Measurements from ENCODE around the gene TSPAN17. TPM values are rescaled to one million over a fixed set of nuclear protein-coding genes. Genes with fewer than 3 reads are reported as not detected.
A peak's percentile ranks its signal among the peaks of the same experiment; 100 is the strongest.

Gene TSPAN17
- total RNA-seq, 1 donor from 2014 or later, result 57.5 TPM

DNA sequence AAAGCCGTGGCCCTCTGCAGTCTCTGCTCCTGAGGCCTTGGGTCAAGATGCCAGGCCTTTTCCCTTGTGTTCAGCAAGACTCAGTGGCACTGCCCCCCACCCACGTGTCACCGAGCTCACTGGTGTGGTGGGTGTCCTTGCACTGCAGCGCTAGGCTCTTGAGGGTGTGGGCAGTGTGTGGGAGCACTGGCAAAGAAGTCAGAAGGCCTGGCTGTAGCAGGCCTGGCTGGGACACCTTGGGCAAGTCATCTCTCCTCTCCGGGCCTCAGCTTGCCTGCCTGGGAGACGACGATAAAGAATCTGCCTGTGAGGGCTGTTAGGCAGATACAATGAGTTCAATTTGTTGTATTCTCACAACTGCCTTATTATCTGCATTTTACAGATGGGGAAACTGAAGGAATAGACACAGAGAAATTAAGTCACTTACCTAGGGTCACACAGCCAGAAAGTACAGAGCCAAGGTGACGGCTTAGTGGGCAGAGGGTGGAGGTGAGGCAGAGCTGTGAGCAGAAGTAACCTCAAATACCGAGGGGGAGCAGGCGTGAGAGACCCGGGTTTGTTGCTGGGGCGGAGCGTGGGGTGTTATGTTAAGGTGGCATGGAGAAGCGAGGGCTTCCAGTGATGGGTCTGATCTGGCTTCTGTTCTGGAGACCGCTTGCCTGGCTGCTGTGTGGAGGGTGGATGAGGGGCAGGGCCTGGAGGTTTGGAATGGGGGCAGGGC is 1.4 kb downstream of the TSPAN17 start:
- Mint-ChIP-seq H3K4me3 (ENCODE audit: unreplicated experiment) (peak overlapping the region; percentile 81), H3K36me3 (ENCODE audit: low read depth, unreplicated experiment) (peaks cover 6% of the 10 kb centered on the region), H3K27ac (ENCODE audit: unreplicated experiment) (no peak overlapping the region), H3K4me1 (ENCODE audit: unreplicated experiment) (peaks cover 6% of the 10 kb centered on the region), H3K9me3 (ENCODE audit: unreplicated experiment) (no peaks in the 10 kb centered on the region), H3K27me3 (ENCODE audit: unreplicated experiment) (peaks cover 18% of the 10 kb centered on the region)
- TF ChIP-seq, protein P1, sequence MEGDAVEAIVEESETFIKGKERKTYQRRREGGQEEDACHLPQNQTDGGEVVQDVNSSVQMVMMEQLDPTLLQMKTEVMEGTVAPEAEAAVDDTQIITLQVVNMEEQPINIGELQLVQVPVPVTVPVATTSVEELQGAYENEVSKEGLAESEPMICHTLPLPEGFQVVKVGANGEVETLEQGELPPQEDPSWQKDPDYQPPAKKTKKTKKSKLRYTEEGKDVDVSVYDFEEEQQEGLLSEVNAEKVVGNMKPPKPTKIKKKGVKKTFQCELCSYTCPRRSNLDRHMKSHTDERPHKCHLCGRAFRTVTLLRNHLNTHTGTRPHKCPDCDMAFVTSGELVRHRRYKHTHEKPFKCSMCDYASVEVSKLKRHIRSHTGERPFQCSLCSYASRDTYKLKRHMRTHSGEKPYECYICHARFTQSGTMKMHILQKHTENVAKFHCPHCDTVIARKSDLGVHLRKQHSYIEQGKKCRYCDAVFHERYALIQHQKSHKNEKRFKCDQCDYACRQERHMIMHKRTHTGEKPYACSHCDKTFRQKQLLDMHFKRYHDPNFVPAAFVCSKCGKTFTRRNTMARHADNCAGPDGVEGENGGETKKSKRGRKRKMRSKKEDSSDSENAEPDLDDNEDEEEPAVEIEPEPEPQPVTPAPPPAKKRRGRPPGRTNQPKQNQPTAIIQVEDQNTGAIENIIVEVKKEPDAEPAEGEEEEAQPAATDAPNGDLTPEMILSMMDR (IDR thresholded peaks at IDR 0.05; ENCODE audit: unreplicated experiment), result no peak
- no peak for DNase-seq (ENCODE audit: low spot score)

DNA sequence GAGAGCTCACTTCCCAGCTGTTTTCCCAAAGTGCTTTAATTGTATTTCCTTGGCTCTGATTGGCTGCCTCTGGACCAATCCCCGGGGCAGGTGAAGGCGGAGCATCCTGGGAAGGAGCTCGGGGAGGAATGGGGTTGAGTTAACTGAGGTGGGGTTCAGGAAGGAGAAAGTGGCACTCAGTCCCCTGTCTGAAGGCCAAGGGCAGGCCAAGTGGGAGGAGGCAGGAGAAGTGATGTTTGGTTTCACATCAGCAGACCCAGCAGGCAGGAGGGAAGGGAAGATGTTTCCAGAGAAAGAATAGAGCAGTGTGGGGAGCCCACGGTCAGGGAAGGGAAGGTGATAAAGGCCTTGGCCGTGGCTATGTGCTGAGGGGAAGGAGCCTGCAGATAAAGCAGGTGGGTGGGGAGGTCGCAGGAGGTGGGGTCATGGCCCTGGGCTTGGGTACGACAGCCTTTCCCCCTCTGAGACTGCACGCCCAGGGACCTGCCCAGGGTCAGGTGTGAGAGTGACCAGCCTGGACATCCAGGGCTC is 3.1 kb downstream of the TSPAN17 start:
- H3K4me1 Mint-ChIP-seq (ENCODE audit: unreplicated experiment), result peaks cover 6% of the 10 kb centered on the region
- peak overlapping the region; percentile 24 for H3K4me3 Mint-ChIP-seq (ENCODE audit: unreplicated experiment)
- H3K27me3 Mint-ChIP-seq (ENCODE audit: unreplicated experiment), result peaks cover 24% of the 10 kb centered on the region
- no peak for DNase-seq (ENCODE audit: low spot score)
- H3K36me3 Mint-ChIP-seq (ENCODE audit: low read depth, unreplicated experiment), result peaks cover 15% of the 10 kb centered on the region
- H3K27ac Mint-ChIP-seq (ENCODE audit: unreplicated experiment), result no peak overlapping the region
- H3K9me3 Mint-ChIP-seq (ENCODE audit: unreplicated experiment), result no peaks in the 10 kb centered on the region
- TF ChIP-seq, protein P1 (IDR thresholded peaks at IDR 0.05; ENCODE audit: unreplicated experiment), result no peak

DNA sequence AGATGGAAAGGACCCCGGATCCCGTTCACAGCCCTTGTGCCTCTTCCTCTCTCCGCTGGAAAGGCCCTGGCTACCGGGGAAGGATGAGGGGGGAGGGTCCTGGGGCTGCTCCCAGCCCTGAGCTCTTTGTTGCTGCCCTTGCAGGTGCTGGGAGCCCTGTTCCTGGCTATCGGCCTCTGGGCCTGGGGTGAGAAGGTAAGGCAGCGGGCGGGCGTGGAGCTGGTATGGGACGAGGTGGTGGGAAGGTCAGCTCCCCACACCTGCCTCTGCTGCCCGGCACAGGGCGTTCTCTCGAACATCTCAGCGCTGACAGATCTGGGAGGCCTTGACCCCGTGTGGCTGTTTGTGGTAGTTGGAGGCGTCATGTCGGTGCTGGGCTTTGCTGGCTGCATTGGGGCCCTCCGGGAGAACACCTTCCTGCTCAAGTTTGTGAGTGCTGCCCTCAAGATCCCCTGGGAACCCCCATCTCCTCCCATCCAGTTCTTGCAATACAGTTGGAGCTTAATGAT is 4.2 kb downstream of the TSPAN17 start:
- no peaks in the 10 kb centered on the region for H3K9me3 Mint-ChIP-seq (ENCODE audit: unreplicated experiment)
- no peak for DNase-seq (ENCODE audit: low spot score)
- peaks cover 23% of the 10 kb centered on the region for H3K27me3 Mint-ChIP-seq (ENCODE audit: unreplicated experiment)
- no peak overlapping the region for H3K27ac Mint-ChIP-seq (ENCODE audit: unreplicated experiment)
- TF ChIP-seq, protein P1 (IDR thresholded peaks at IDR 0.05; ENCODE audit: unreplicated experiment), result no peak
- H3K4me1 Mint-ChIP-seq (ENCODE audit: unreplicated experiment), result peaks cover 6% of the 10 kb centered on the region
- peaks cover 20% of the 10 kb centered on the region for H3K36me3 Mint-ChIP-seq (ENCODE audit: low read depth, unreplicated experiment)
- no peak overlapping the region for H3K4me3 Mint-ChIP-seq (ENCODE audit: unreplicated experiment)

DNA sequence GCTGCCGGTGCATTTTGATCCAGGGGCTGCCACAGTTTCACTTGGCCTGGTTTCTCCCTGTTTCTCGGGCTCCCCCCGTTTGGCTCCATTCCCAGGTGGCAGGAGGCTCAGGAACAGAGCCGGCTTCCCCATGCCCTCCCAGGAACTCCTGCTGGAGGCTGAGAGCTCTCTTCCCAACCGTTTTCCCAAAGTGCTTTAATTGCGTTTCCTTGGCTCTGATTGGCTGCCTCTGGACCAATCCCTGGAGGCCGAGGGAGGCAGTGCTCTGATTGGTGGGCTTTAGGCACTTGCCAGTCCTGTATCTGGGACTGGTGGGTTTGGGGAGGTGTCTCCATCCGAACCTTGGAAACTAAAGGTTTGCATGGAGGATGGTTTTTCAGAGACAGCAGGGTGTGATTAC is 4.9 kb downstream of the TSPAN17 start:
- no peak overlapping the region for H3K4me3 Mint-ChIP-seq (ENCODE audit: unreplicated experiment)
- H3K27me3 Mint-ChIP-seq (ENCODE audit: unreplicated experiment), result peaks cover 22% of the 10 kb centered on the region
- DNase-seq (ENCODE audit: low spot score), result no peak
- peaks cover 6% of the 10 kb centered on the region for H3K4me1 Mint-ChIP-seq (ENCODE audit: unreplicated experiment)
- H3K27ac Mint-ChIP-seq (ENCODE audit: unreplicated experiment), result no peak overlapping the region
- H3K36me3 Mint-ChIP-seq (ENCODE audit: low read depth, unreplicated experiment), result peaks cover 20% of the 10 kb centered on the region
- TF ChIP-seq, protein P1 (IDR thresholded peaks at IDR 0.05; ENCODE audit: unreplicated experiment), result no peak
- H3K9me3 Mint-ChIP-seq (ENCODE audit: unreplicated experiment), result no peaks in the 10 kb centered on the region

Measured in endothelial cell (in vitro differentiated cells).